Endodermal cell (in vitro differentiated cells): ENCODE data around the gene PKP3. TPM values are rescaled to one million over a fixed set of nuclear protein-coding genes. Genes with fewer than 3 reads are reported as not detected.
"Not testable (repeated sequence)": the region's sequence is repeated elsewhere in the genome, so short reads cannot be mapped to it uniquely, and the experiment has no call there.

Experiments
- DNase-seq: peaks from one replicate; pipeline ENCODE4 v3.0.0-alpha.2; 2017
- H3K27ac ChIP-seq: 2 replicates; pipeline ENCODE4 v1.5.1; 2013; ENCODE audit warnings: mild to moderate bottlenecking, low read depth, low read length, moderate library complexity
- H3K27me3 ChIP-seq: 2 replicates; pipeline ENCODE4 v1.6.1; 2013; ENCODE audit warnings: mild to moderate bottlenecking, low read length, moderate library complexity; ENCODE audit not compliant: insufficient read depth, control insufficient read depth, poor library complexity, severe bottlenecking
- H3K36me3 ChIP-seq: 2 replicates; pipeline ENCODE4 v1.7.0; 2013; ENCODE audit warnings: mild to moderate bottlenecking, low read length, moderate library complexity; ENCODE audit not compliant: control insufficient read depth, insufficient read depth
- H3K4me1 ChIP-seq: one replicate; pipeline ENCODE4 v1.7.0; 2013; ENCODE audit warnings: low read length; ENCODE audit not compliant: control insufficient read depth, insufficient read depth
- H3K4me3 ChIP-seq: 2 replicates; pipeline ENCODE4 v1.5.1; 2013; ENCODE audit warnings: mild to moderate bottlenecking, low read length, moderate library complexity
- H3K9ac ChIP-seq: 2 replicates; pipeline ENCODE4 v1.6.1; 2013; ENCODE audit warnings: mild to moderate bottlenecking, low read length, moderate library complexity; ENCODE audit not compliant: poor library complexity, severe bottlenecking; ENCODE audit errors: extremely low read depth
- H3K9me3 ChIP-seq: 2 replicates; pipeline ENCODE4 v1.6.1; 2013; ENCODE audit warnings: mild to moderate bottlenecking, low read length, moderate library complexity; ENCODE audit not compliant: control insufficient read depth
- H3K27ac Mint-ChIP-seq: 2 replicates; pipeline ENCODE4 v1.8.0; 2020; ENCODE audit warnings: mixed read lengths
- H3K27me3 Mint-ChIP-seq: 2 replicates; pipeline ENCODE4 v1.8.0; 2021; ENCODE audit warnings: mild to moderate bottlenecking, mixed read lengths; ENCODE audit not compliant: insufficient read depth
- H3K36me3 Mint-ChIP-seq: 2 replicates; pipeline ENCODE4 v1.8.0; 2020; ENCODE audit warnings: low read depth, mixed read lengths
- H3K4me1 Mint-ChIP-seq: 2 replicates; pipeline ENCODE4 v1.8.0; 2020; ENCODE audit warnings: mixed read lengths
- H3K4me3 Mint-ChIP-seq: 2 replicates; pipeline ENCODE4 v1.8.0; 2020; ENCODE audit warnings: mild to moderate bottlenecking, moderate library complexity, mixed read lengths
- H3K9me3 Mint-ChIP-seq: 2 replicates; pipeline ENCODE4 v1.8.0; 2020; ENCODE audit warnings: mild to moderate bottlenecking, mixed read lengths
- CTCF ChIP-seq: fragments of 200-600 bp; sonication (generic); conservative IDR thresholded peaks from 2 replicates; pipeline ENCODE4 v1.5.0; 2021; ENCODE audit warnings: antibody characterized with exemption, mild to moderate bottlenecking
- WGBS, 2 experiments: methylation state at CpG; one replicate each; pipeline versions ENCODE4 v1.1.5 to v1.1.7; 2013; ENCODE audit warnings: missing lambda C conversion rate in 2 of 2, mixed read lengths in 1 of 2; ENCODE audit not compliant: insufficient coverage in 1 of 2, insufficient read length in 1 of 2; 5-methylcytosine and 5-hydroxymethylcytosine counted together
- total RNA-seq, 2 donors: library from RNA; stranded (reverse); fragmentation: NEBNext Ultra II Directional in 1 of 2; extraction: Animal tissue kit (Norgen Biotek cat#: 25700) in 1 of 2; gene quantifications; 2 replicates in 1 of 2; 3 replicates in 1 of 2; pipeline ENCODE4 v1.2.1, GENCODE V29; 2021

PKP3 gene
- total RNA-seq, 2 donors from 2014 or later = 35.4 to 44.8 TPM

- Mint-ChIP-seq H3K27ac (no peak overlapping the region), H3K36me3 (peaks cover 5% of the 10 kb centered on the region), H3K27me3 (peaks cover 20% of the 10 kb centered on the region), H3K4me3 (no peak overlapping the region), H3K9me3 (peaks cover 5% of the 10 kb centered on the region), H3K4me1 (no peaks in the 10 kb centered on the region)
- Histone ChIP-seq H3K9ac (no peak overlapping the region), H3K4me3 (no peak overlapping the region), H3K27ac (no peak overlapping the region), H3K27me3 (peaks cover 15% of the 10 kb centered on the region), H3K36me3 (no peaks in the 10 kb centered on the region), H3K9me3 (no peaks in the 10 kb centered on the region), H3K4me1 (no peaks in the 10 kb centered on the region)
- WGBS, 2 experiments = 83 to 89% methylated on average over 5 to 6 of the region's 6 CpGs
- no peak for DNase-seq
- no peak for TF ChIP-seq CTCF
Observed at GRCh38 chr11:386483-386882, 7.5 kb upstream of the PKP3 start.

GRCh38 chr11:387193-387793, 6.7 kb upstream of the PKP3 start:
- Mint-ChIP-seq H3K36me3 (no peaks in the 10 kb centered on the region), H3K4me3 (no peak overlapping the region), H3K4me1 (no peaks in the 10 kb centered on the region), H3K9me3 (peaks cover 5% of the 10 kb centered on the region), H3K27me3 (peaks cover 20% of the 10 kb centered on the region), H3K27ac (no peak overlapping the region)
- H3K27ac ChIP-seq = no peak overlapping the region
- TF ChIP-seq CTCF = peak; percentile 46
- H3K9ac ChIP-seq = no peak overlapping the region
- no peak for DNase-seq
- H3K36me3 ChIP-seq = no peaks in the 10 kb centered on the region
- 77 to 82% methylated on average over 4 of the region's 4 CpGs for WGBS, 2 experiments
- H3K9me3 ChIP-seq = no peaks in the 10 kb centered on the region
- peaks cover 15% of the 10 kb centered on the region for H3K27me3 ChIP-seq
- H3K4me1 ChIP-seq = no peaks in the 10 kb centered on the region
- H3K4me3 ChIP-seq = no peak overlapping the region

- not testable (repeated sequence) for H3K9me3 ChIP-seq, H3K4me1 ChIP-seq, H3K27ac ChIP-seq, H3K9me3 Mint-ChIP-seq, H3K36me3 Mint-ChIP-seq, H3K27ac Mint-ChIP-seq, H3K4me1 Mint-ChIP-seq, DNase-seq, H3K36me3 ChIP-seq, H3K4me3 Mint-ChIP-seq, H3K9ac ChIP-seq, H3K4me3 ChIP-seq
- H3K27me3 ChIP-seq = peaks cover 15% of the 10 kb centered on the region
- 84 to 100% methylated on average over 1 to 8 of the region's 17 CpGs for WGBS, 2 experiments
- peaks cover 20% of the 10 kb centered on the region for H3K27me3 Mint-ChIP-seq
Observed at GRCh38 chr11:389369-389768, 4.6 kb upstream of the PKP3 start.

GRCh38 chr11:390175-390574, 3.8 kb upstream of the PKP3 start:
- Mint-ChIP-seq H3K27me3 (peaks cover 20% of the 10 kb centered on the region), H3K27ac (no peak overlapping the region), H3K36me3 (no peaks in the 10 kb centered on the region), H3K4me1 (peaks cover 2% of the 10 kb centered on the region), H3K4me3 (no peak overlapping the region), H3K9me3 (peaks cover 5% of the 10 kb centered on the region)
- Histone ChIP-seq H3K36me3 (no peaks in the 10 kb centered on the region), H3K9me3 (no peaks in the 10 kb centered on the region), H3K4me1 (no peaks in the 10 kb centered on the region), H3K9ac (no peak overlapping the region), H3K27me3 (peaks cover 15% of the 10 kb centered on the region), H3K4me3 (no peak overlapping the region), H3K27ac (no peak overlapping the region)
- peak; percentile 69 for TF ChIP-seq CTCF
- peak; percentile 88 for DNase-seq
- WGBS, 2 experiments = 74 to 75% methylated on average over 5 to 6 of the region's 11 CpGs
